ENCODE results near the gene OR9Q2. TPM values are rescaled to one million over a fixed set of nuclear protein-coding genes. Genes with fewer than 3 reads are reported as not detected.

Gene OR9Q2
- total RNA-seq, 1 experiment from 2014 or later, result not detected

Other genes starting within 250 kb of the OR9Q2 start
- not detected in 2 replicates for gene OR9Q1, start 165.2 kb upstream of the OR9Q2 start, total RNA-seq (2014; rRNA removed; shearing (Covaris generic))
- gene OR6Q1, start 158.1 kb upstream of the OR9Q2 start, total RNA-seq (2014; rRNA removed; shearing (Covaris generic)), result not detected in 2 replicates
- gene OR9I1, start 63.5 kb upstream of the OR9Q2 start, total RNA-seq (2014; rRNA removed; shearing (Covaris generic)), result not detected in 2 replicates
- gene OR1S2, start 15.1 kb downstream of the OR9Q2 start, total RNA-seq (2014; rRNA removed; shearing (Covaris generic)), result not detected in 2 replicates
- not detected in 2 replicates for gene OR1S1, start 23.6 kb downstream of the OR9Q2 start, total RNA-seq (2014; rRNA removed; shearing (Covaris generic))
- gene OR10Q1, start 39.8 kb downstream of the OR9Q2 start, total RNA-seq (2014; rRNA removed; shearing (Covaris generic)), result not detected in 2 replicates
- gene OR10W1, start 79.2 kb downstream of the OR9Q2 start, total RNA-seq (2014; rRNA removed; shearing (Covaris generic)), result not detected in 2 replicates
- gene OR5B17, start 170.0 kb downstream of the OR9Q2 start, total RNA-seq (2014; rRNA removed; shearing (Covaris generic)), result not detected in 2 replicates
- gene OR5B3, start 217.8 kb downstream of the OR9Q2 start, total RNA-seq (2014; rRNA removed; shearing (Covaris generic)), result not detected in 2 replicates
- not detected in 2 replicates for gene OR5B2, start 239.1 kb downstream of the OR9Q2 start, total RNA-seq (2014; rRNA removed; shearing (Covaris generic))

Measured in H4 (cell line).